Loucy (cell line): ENCODE results near the gene PA2G4.

ENCODE experiments used
- EZH2phosphoT487 ChIP-seq: fragments of 200-600 bp; IDR thresholded peaks from 2 replicates; pipeline ENCODE4 v1.6.1; 2018; ENCODE audit warnings: antibody characterized with exemption, mild to moderate bottlenecking, moderate library complexity, borderline replicate concordance
- TF ChIP-seq, protein P1 (sequence below): fragments of 200-600 bp; sonication (generic); conservative IDR thresholded peaks from 2 replicates; pipeline ENCODE4 v1.5.1; 2014; ENCODE audit warnings: mild to moderate bottlenecking, antibody characterized with exemption, low read length

DNA sequence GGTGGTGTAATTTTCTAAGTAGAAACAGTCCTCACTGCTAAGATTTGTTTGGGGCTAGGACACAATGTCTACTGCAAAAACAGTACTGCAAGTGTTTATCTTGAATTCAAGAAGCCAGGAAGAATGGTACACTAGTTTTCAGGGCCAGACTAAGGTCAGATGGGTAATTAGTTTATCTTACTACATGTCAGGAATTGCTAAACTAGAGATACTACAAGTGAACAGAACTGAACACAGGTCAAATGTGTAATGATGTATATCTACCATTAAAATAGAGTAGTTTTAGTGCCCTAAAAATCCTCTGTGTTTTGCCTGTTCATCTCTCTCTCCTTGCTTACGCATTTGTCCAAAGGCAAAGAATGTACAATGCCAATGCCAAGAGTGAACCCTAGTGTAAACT lies 9.7 kb downstream of the PA2G4 start:
- TF ChIP-seq, protein P1, sequence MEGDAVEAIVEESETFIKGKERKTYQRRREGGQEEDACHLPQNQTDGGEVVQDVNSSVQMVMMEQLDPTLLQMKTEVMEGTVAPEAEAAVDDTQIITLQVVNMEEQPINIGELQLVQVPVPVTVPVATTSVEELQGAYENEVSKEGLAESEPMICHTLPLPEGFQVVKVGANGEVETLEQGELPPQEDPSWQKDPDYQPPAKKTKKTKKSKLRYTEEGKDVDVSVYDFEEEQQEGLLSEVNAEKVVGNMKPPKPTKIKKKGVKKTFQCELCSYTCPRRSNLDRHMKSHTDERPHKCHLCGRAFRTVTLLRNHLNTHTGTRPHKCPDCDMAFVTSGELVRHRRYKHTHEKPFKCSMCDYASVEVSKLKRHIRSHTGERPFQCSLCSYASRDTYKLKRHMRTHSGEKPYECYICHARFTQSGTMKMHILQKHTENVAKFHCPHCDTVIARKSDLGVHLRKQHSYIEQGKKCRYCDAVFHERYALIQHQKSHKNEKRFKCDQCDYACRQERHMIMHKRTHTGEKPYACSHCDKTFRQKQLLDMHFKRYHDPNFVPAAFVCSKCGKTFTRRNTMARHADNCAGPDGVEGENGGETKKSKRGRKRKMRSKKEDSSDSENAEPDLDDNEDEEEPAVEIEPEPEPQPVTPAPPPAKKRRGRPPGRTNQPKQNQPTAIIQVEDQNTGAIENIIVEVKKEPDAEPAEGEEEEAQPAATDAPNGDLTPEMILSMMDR, result no peak
- no peak for TF ChIP-seq EZH2phosphoT487
